ENCODE measurements around the gene SGIP1.
"Not testable (repeated sequence)": the region's sequence is repeated elsewhere in the genome, so short reads cannot be mapped to it uniquely, and the experiment has no call there.

The SGIP1 gene

GRCh38 chr1:66728021-66728420, 194.1 kb downstream of the SGIP1 start:
- DNase-seq (ENCODE audit: low read depth in 2 of 2, low spot score in 1 of 2), result no peak

GRCh38 chr1:66728716-66729115, 194.8 kb downstream of the SGIP1 start:
- DNase-seq (ENCODE audit: low read depth in 2 of 2, low spot score in 1 of 2), result not testable (repeated sequence)

GRCh38 chr1:66729119-66729518, 195.2 kb downstream of the SGIP1 start:
- no peak for DNase-seq (ENCODE audit: low read depth in 2 of 2, low spot score in 1 of 2)

- no peak for DNase-seq (ENCODE audit: low read depth in 2 of 2, low spot score in 1 of 2)
These were observed 195.6 kb downstream of the SGIP1 start for GRCh38 chr1:66729523-66729922.

- DNase-seq (ENCODE audit: low read depth in 2 of 2, low spot score in 1 of 2), result no peak
These were observed 196.5 kb downstream of the SGIP1 start for GRCh38 chr1:66730462-66730861.

GRCh38 chr1:66731170-66731865, 197.4 kb downstream of the SGIP1 start:
- DNase-seq (ENCODE audit: low read depth in 2 of 2, low spot score in 1 of 2), result no peak

GRCh38 chr1:66732407-66733166, 198.6 kb downstream of the SGIP1 start:
- DNase-seq (ENCODE audit: low read depth in 2 of 2, low spot score in 1 of 2), result no peak

GRCh38 chr1:66733348-66734017, 199.5 kb downstream of the SGIP1 start:
- no peak for DNase-seq (ENCODE audit: low read depth in 2 of 2, low spot score in 1 of 2)

- DNase-seq (ENCODE audit: low read depth in 2 of 2, low spot score in 1 of 2), result not testable (repeated sequence)
These were observed 200.6 kb downstream of the SGIP1 start for GRCh38 chr1:66734531-66734930.

GRCh38 chr1:66737836-66738235, 203.9 kb downstream of the SGIP1 start:
- no peak for DNase-seq (ENCODE audit: low read depth in 2 of 2, low spot score in 1 of 2)

- no peak for DNase-seq (ENCODE audit: low read depth in 2 of 2, low spot score in 1 of 2)
These were observed 205.6 kb downstream of the SGIP1 start for GRCh38 chr1:66739401-66740157.

GRCh38 chr1:66745451-66745850, 211.5 kb downstream of the SGIP1 start:
- DNase-seq (ENCODE audit: low read depth in 2 of 2, low spot score in 1 of 2), result no peak

GRCh38 chr1:66747501-66747900, 213.5 kb downstream of the SGIP1 start:
- no peak for DNase-seq (ENCODE audit: low read depth in 2 of 2, low spot score in 1 of 2)

GRCh38 chr1:66750577-66750976, 216.6 kb downstream of the SGIP1 start:
- no peak for DNase-seq (ENCODE audit: low read depth in 2 of 2, low spot score in 1 of 2)

GRCh38 chr1:66751160-66751559, 217.2 kb downstream of the SGIP1 start:
- DNase-seq (ENCODE audit: low read depth in 2 of 2, low spot score in 1 of 2), result no peak

- no peak for DNase-seq (ENCODE audit: low read depth in 2 of 2, low spot score in 1 of 2)
These were observed 218.1 kb downstream of the SGIP1 start, which contains the start of gene DYNLT5 for GRCh38 chr1:66752000-66752592. Gene DYNLT5 (plus strand): TSS chr1:66752459. CDS start chr1:66754659, 2,200 bp downstream.

GRCh38 chr1:66752671-66753371, 218.9 kb downstream of the SGIP1 start:
- DNase-seq (ENCODE audit: low read depth in 2 of 2, low spot score in 1 of 2), result no peak

GRCh38 chr1:66757722-66758240, 223.8 kb downstream of the SGIP1 start:
- no peak for DNase-seq (ENCODE audit: low read depth in 2 of 2, low spot score in 1 of 2)

- no peak for DNase-seq (ENCODE audit: low read depth in 2 of 2, low spot score in 1 of 2)
These were observed 224.3 kb downstream of the SGIP1 start for GRCh38 chr1:66758241-66758755.

- DNase-seq (ENCODE audit: low read depth in 2 of 2, low spot score in 1 of 2), result no peak
These were observed 226.6 kb downstream of the SGIP1 start for GRCh38 chr1:66760506-66760905.
